ENCODE results near the gene GATA3. TPM values are rescaled to one million over a fixed set of nuclear protein-coding genes. Genes with fewer than 3 reads are reported as not detected.

GATA3 gene
- total RNA-seq, 2 experiments from 2014 or later = 61.5 to 83.4 TPM

DNA sequence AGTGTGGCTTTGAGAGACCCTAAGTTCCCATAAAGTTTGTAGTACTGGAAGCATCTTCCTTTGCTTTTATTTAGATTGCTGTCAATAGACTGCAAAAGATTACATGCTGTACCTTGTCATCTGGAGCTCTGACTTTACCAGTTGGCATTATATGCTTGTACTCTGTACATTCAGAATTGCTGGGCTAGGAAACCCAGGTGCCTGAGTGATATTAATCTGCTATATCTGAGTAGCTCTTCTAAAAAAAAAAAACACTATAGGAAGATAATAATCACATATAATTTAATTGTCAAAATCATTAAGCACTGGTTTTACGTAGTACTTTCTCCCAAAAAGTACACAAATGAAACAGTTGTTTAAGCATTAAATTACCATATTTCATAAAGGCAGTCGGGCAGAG, 12.3 kb downstream of the GATA3 start:
- Mint-ChIP-seq H3K9me3 (ENCODE audit: low read depth) (no peaks in the 10 kb centered on the region), H3K4me1 (peaks cover 89% of the 10 kb centered on the region), H3K27ac (peak overlapping the region; percentile 80), H3K27me3 (no peaks in the 10 kb centered on the region), H3K4me3 (no peak overlapping the region), H3K36me3 (peaks cover 93% of the 10 kb centered on the region)
- CTCF ChIA-PET = interaction anchor here (1.5 kb wide), 1 partner anchor 172 kb away, joined by 3 read pairs; no protein-coding TSS in a partner anchor
- DNase-seq (no peak), ATAC-seq (no peak)

DNA sequence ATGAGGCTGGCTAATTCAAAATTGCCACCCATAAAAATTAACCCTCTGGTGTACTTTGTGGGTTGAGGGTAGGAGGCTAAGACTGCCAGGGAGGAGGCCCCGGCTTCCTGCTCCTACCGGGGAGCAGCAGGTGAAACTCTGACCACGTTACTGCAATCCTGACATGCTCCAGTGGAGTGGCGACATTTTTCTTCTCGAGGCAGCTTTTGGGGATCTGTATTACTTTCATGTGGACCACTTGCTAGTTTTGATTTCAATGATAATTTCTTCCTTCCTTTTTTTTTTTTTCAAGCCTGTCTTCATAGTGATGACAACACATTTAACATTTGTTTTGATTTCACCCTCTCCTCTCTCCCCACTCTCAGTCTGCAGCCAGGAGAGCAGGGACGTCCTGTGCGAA, 14.6 kb downstream of the GATA3 start:
- peaks cover 84% of the 10 kb centered on the region for H3K4me1 Mint-ChIP-seq
- H3K9me3 Mint-ChIP-seq (ENCODE audit: low read depth) = no peaks in the 10 kb centered on the region
- ATAC-seq = no peak
- peak overlapping the region; percentile 58 for H3K27ac Mint-ChIP-seq
- no peak for DNase-seq
- H3K36me3 Mint-ChIP-seq = peaks cover 91% of the 10 kb centered on the region
- H3K4me3 Mint-ChIP-seq = no peak overlapping the region
- CTCF ChIA-PET = no interaction called here
- H3K27me3 Mint-ChIP-seq = no peaks in the 10 kb centered on the region

GRCh38 chr10:8069627-8070026, 15.1 kb downstream of the GATA3 start:
- no peak overlapping the region for H3K4me3 Mint-ChIP-seq
- peaks cover 80% of the 10 kb centered on the region for H3K4me1 Mint-ChIP-seq
- no peak for ATAC-seq
- CTCF ChIA-PET = no interaction called here
- no peaks in the 10 kb centered on the region for H3K27me3 Mint-ChIP-seq
- DNase-seq = no peak
- no peaks in the 10 kb centered on the region for H3K9me3 Mint-ChIP-seq (ENCODE audit: low read depth)
- peaks cover 90% of the 10 kb centered on the region for H3K36me3 Mint-ChIP-seq
- H3K27ac Mint-ChIP-seq = peak overlapping the region; percentile 59

GRCh38 chr10:8070440-8070839, 16.0 kb downstream of the GATA3 start:
- Mint-ChIP-seq H3K4me1 (peaks cover 75% of the 10 kb centered on the region), H3K27me3 (no peaks in the 10 kb centered on the region), H3K36me3 (peaks cover 89% of the 10 kb centered on the region), H3K9me3 (ENCODE audit: low read depth) (no peaks in the 10 kb centered on the region), H3K4me3 (no peak overlapping the region), H3K27ac (peak overlapping the region; percentile 17)
- CTCF ChIA-PET = interaction anchor here (0.7 kb wide), 1 partner anchor 289 kb away, joined by 3 read pairs; no protein-coding TSS in a partner anchor
- DNase-seq (no peak), ATAC-seq (no peak)

GRCh38 chr10:8071006-8071405, 16.5 kb downstream of the GATA3 start:
- H3K27me3 Mint-ChIP-seq = no peaks in the 10 kb centered on the region
- no peaks in the 10 kb centered on the region for H3K9me3 Mint-ChIP-seq (ENCODE audit: low read depth)
- DNase-seq = no peak
- peak overlapping the region; percentile 59 for H3K27ac Mint-ChIP-seq
- peaks cover 89% of the 10 kb centered on the region for H3K36me3 Mint-ChIP-seq
- ATAC-seq = no peak
- H3K4me1 Mint-ChIP-seq = peaks cover 69% of the 10 kb centered on the region
- no peak overlapping the region for H3K4me3 Mint-ChIP-seq
- CTCF ChIA-PET = interaction anchor here (1.4 to 1.6 kb wide), 2 partner anchors 14 to 374 kb away, joined by 5 to 6 read pairs; no protein-coding TSS in a partner anchor

DNA sequence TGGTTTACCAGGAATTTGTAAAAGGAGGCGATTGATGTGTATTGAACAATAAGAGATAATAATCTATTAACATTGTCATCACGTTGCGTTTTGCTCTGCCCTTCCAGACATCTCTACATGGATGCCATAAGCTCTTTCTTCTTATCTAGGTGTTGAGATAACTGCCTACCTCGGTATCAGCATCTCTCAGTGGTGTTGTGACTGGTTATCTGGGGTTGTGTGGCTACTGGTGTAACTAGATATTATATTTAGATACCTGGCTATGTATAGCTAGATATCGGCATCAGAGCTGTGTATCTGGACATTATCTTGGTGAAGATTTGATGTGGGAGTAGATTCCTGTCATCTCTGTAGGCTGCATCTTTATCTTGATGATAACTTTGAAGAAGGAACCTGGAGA, 17.2 kb downstream of the GATA3 start:
- peaks cover 82% of the 10 kb centered on the region for H3K36me3 Mint-ChIP-seq
- no peak for DNase-seq
- no peaks in the 10 kb centered on the region for H3K9me3 Mint-ChIP-seq (ENCODE audit: low read depth)
- ATAC-seq = no peak
- CTCF ChIA-PET = interaction anchor here (1.4 to 1.6 kb wide), 2 partner anchors 13 to 373 kb away, joined by 5 to 6 read pairs; no protein-coding TSS in a partner anchor
- no peak overlapping the region for H3K4me3 Mint-ChIP-seq
- H3K27me3 Mint-ChIP-seq = no peaks in the 10 kb centered on the region
- H3K4me1 Mint-ChIP-seq = peaks cover 62% of the 10 kb centered on the region
- H3K27ac Mint-ChIP-seq = peak overlapping the region; percentile 26

- ATAC-seq = no peak
- DNase-seq = no peak
- Mint-ChIP-seq H3K27me3 (no peaks in the 10 kb centered on the region), H3K4me1 (peaks cover 57% of the 10 kb centered on the region), H3K36me3 (peaks cover 77% of the 10 kb centered on the region), H3K9me3 (ENCODE audit: low read depth) (no peaks in the 10 kb centered on the region), H3K27ac (peak overlapping the region; percentile 1), H3K4me3 (no peak overlapping the region)
- CTCF ChIA-PET = interaction anchor here (1.4 to 1.6 kb wide), 2 partner anchors 13 to 372 kb away, joined by 5 to 6 read pairs; no protein-coding TSS in a partner anchor
Measured at GRCh38 chr10:8072211-8072610, 17.7 kb downstream of the GATA3 start.

DNA sequence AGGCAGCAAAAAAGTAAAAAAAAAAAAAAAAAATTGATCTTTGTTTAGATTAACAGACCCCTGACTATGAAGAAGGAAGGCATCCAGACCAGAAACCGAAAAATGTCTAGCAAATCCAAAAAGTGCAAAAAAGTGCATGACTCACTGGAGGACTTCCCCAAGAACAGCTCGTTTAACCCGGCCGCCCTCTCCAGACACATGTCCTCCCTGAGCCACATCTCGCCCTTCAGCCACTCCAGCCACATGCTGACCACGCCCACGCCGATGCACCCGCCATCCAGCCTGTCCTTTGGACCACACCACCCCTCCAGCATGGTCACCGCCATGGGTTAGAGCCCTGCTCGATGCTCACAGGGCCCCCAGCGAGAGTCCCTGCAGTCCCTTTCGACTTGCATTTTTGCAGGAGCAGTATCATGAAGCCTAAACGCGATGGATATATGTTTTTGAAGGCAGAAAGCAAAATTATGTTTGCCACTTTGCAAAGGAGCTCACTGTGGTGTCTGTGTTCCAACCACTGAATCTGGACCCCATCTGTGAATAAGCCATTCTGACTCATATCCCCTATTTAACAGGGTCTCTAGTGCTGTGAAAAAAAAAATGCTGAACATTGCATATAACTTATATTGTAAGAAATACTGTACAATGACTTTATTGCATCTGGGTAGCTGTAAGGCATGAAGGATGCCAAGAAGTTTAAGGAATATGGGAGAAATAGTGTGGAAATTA, 19.4 kb downstream of the GATA3 start:
- Mint-ChIP-seq H3K27ac (no peak overlapping the region), H3K4me1 (peaks cover 42% of the 10 kb centered on the region), H3K9me3 (ENCODE audit: low read depth) (no peaks in the 10 kb centered on the region), H3K4me3 (no peak overlapping the region), H3K27me3 (no peaks in the 10 kb centered on the region), H3K36me3 (peaks cover 71% of the 10 kb centered on the region)
- ATAC-seq (no peak), DNase-seq (no peak)
- CTCF ChIA-PET = interaction anchor here (1.2 kb wide), 1 partner anchor 330 kb away, joined by 3 read pairs; no protein-coding TSS in a partner anchor

DNA sequence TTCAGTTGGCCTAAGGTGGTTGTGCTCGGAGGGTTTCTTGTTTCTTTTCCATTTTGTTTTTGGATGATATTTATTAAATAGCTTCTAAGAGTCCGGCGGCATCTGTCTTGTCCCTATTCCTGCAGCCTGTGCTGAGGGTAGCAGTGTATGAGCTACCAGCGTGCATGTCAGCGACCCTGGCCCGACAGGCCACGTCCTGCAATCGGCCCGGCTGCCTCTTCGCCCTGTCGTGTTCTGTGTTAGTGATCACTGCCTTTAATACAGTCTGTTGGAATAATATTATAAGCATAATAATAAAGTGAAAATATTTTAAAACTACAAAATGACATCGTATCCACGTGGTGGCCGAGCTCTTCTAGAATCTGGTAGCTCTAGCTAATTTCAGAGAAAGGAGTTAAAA, 20.4 kb downstream of the GATA3 start:
- Mint-ChIP-seq H3K9me3 (ENCODE audit: low read depth) (no peaks in the 10 kb centered on the region), H3K4me1 (peaks cover 34% of the 10 kb centered on the region), H3K4me3 (no peak overlapping the region), H3K36me3 (peaks cover 60% of the 10 kb centered on the region), H3K27ac (no peak overlapping the region), H3K27me3 (no peaks in the 10 kb centered on the region)
- CTCF ChIA-PET = interaction anchor here (1.0 to 1.4 kb wide), 3 partner anchors 9 to 15 kb away, joined by 3 to 5 read pairs (median 3); no protein-coding TSS in a partner anchor
- no peak for ATAC-seq
- DNase-seq = no peak

DNA sequence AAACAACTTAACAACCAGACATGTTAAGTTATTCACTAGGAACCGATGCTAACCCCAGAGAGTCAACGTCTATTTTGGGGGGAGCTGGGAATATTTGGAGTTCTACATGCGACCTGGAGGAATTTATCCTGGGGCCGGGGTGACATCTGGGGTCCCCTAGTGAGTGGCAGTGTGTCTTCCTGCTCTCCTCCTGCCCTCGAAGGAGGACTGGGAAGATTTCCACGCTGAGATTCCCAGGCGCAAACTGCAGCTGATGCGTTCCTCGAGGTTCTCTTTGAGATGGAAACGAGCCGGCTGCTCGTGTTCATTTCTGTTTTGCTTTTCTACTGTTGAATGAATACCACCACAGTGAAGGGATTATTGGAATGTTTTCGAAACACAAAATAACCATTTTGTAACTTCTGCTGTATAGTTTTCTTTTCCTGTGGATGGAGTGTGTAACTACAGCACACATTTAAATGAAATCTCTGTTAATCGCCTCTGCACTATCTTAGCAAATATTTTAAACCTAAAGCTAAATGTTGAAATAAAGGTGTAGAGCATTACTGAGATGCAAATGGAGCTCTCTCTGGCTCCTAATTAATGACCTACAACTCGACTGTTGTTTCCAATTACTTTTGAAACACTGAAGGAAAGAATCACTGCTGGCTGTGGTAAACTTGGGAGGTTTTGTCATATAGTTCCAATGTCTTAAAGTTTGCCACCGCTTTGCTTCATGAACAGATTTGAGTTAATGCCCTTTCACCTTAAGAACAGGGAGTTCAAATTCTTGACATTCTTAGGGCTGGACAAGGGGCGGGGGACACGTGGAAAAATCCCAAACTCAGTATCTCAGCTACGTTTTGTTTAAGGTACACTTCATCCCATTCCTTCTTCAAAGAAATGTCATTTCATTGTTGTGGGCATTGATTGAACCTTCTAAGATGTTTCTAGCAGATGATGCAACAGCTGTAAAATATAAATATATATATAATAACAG, 21.1 kb downstream of the GATA3 start:
- Mint-ChIP-seq H3K36me3 (peaks cover 54% of the 10 kb centered on the region), H3K4me3 (no peak overlapping the region)

DNA sequence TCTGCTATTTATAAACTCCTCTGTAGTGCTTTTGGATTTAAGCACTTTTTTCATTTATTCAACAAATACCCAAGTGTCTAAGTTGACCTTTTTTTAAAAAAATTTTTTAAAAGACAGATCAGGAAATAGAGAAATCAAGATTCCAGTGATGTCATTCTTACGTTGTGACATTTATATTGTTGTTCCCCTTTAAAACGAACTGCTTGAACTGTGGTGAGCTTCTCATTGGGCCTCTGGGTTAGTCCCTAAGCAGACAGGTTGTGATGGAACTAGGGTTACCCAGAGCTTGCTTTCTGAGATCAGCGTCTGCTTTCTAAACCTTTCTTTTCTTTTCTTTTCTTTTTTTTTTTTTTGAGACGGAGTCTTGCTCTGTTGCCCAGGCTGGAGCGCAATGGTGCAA, 22.4 kb downstream of the GATA3 start:
- no peak for DNase-seq
- peaks cover 50% of the 10 kb centered on the region for H3K36me3 Mint-ChIP-seq
- H3K9me3 Mint-ChIP-seq (ENCODE audit: low read depth) = no peaks in the 10 kb centered on the region
- CTCF ChIA-PET = no interaction called here
- H3K27ac Mint-ChIP-seq = no peak overlapping the region
- ATAC-seq = no peak
- no peak overlapping the region for H3K4me3 Mint-ChIP-seq
- peaks cover 18% of the 10 kb centered on the region for H3K4me1 Mint-ChIP-seq
- H3K27me3 Mint-ChIP-seq = no peaks in the 10 kb centered on the region

More for the DNA sequence above, 21.1 kb downstream of the GATA3 start:
- CTCF ChIA-PET = interaction anchor here (1.0 to 1.4 kb wide), 4 partner anchors 10 to 397 kb away, joined by 3 to 5 read pairs (median 3); no protein-coding TSS in a partner anchor
- Mint-ChIP-seq H3K9me3 (ENCODE audit: low read depth) (no peaks in the 10 kb centered on the region), H3K4me1 (peaks cover 29% of the 10 kb centered on the region), H3K27ac (no peak overlapping the region), H3K27me3 (no peaks in the 10 kb centered on the region)
- no peak for ATAC-seq
- no peak for DNase-seq

- Mint-ChIP-seq H3K27me3 (no peaks in the 10 kb centered on the region), H3K4me3 (no peak overlapping the region), H3K9me3 (ENCODE audit: low read depth) (no peaks in the 10 kb centered on the region), H3K36me3 (peaks cover 42% of the 10 kb centered on the region), H3K27ac (no peak overlapping the region), H3K4me1 (peaks cover 13% of the 10 kb centered on the region)
- CTCF ChIA-PET = no interaction called here
- ATAC-seq (no peak), DNase-seq (no peak)
Measured at GRCh38 chr10:8078027-8078426, 23.5 kb downstream of the GATA3 start.

DNA sequence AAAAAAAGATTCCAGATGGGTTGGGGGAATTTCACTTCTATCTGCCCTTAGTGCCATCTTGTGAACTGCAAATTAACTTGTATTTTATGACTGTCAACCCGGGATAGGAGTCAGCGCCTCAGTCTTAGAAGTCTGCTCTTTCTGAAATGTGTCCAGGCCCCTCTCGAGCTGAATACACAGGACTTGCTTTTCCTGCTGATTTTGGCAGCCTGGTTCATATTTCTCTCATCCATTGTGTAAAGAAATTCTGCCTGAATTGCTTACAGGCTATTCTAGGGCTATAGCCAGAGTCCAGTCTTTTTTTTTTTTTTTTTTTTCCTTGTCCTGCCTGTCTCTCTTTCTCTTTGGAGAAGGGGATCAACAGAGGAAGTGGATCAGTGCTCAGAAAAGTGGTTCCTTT, 24.6 kb downstream of the GATA3 start:
- no peak overlapping the region for H3K4me3 Mint-ChIP-seq
- no peaks in the 10 kb centered on the region for H3K27me3 Mint-ChIP-seq
- H3K36me3 Mint-ChIP-seq = peaks cover 33% of the 10 kb centered on the region
- peaks cover 3% of the 10 kb centered on the region for H3K4me1 Mint-ChIP-seq
- DNase-seq = no peak
- CTCF ChIA-PET = interaction anchor here (0.7 kb wide), 1 partner anchor 18 kb away, joined by 3 read pairs; no protein-coding TSS in a partner anchor
- ATAC-seq = no peak
- no peaks in the 10 kb centered on the region for H3K9me3 Mint-ChIP-seq (ENCODE audit: low read depth)
- H3K27ac Mint-ChIP-seq = no peak overlapping the region
